HG02973 (cell line): ENCODE measurements around the gene ZNRD2.

Source experiments
- ATAC-seq: cut with Tn5 transposase; IDR thresholded peaks from one replicate; pipeline ENCODE4 v1.9.1; 2021; ENCODE audit warnings: moderate library complexity; ENCODE audit not compliant: unreplicated experiment

ZNRD2 gene

DNA sequence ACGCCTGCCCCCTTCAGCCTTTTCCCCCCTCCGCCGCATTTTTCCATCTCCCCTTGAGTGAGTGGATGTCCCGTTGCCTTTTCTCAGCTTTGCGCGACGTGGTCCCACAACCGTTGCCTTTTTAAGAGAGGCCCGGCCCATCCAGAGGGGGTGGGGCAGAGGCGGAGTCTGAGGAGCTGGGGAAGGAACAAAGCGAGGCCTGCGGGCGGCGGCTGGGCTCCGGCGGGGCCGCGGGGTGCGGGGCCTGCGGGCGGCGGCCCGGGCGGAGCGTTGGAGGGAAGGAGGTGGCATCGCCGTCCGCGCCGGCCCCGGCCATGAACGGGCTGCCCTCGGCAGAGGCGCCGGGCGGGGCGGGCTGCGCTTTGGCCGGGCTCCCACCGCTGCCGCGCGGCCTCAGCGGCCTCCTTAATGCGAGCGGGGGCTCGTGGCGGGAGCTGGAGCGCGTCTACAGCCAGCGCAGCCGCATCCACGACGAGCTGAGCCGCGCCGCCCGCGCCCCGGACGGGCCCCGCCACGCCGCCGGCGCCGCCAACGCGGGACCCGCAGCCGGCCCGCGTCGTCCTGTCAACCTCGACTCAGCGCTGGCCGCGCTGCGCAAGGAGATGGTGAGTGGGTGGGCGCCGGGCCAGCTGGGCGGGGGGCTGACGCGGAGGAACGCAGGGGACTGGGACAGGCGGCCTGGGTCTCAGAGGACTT lies 2.2 kb downstream of the ZNRD2 start, which contains the start of gene FAM89B:
TSS of gene FAM89B (plus strand) at position 183 of the 696 bp plus-strand sequence. CDS start at position 315, 132 bp downstream.
- no peak for ATAC-seq

- no peak for ATAC-seq
Measured at GRCh38 chr11:65573391-65574079, 3.3 kb downstream of the ZNRD2 start.

- ATAC-seq = peak; percentile 33
Measured at GRCh38 chr11:65574109-65574810, 4.0 kb downstream of the ZNRD2 start.

DNA sequence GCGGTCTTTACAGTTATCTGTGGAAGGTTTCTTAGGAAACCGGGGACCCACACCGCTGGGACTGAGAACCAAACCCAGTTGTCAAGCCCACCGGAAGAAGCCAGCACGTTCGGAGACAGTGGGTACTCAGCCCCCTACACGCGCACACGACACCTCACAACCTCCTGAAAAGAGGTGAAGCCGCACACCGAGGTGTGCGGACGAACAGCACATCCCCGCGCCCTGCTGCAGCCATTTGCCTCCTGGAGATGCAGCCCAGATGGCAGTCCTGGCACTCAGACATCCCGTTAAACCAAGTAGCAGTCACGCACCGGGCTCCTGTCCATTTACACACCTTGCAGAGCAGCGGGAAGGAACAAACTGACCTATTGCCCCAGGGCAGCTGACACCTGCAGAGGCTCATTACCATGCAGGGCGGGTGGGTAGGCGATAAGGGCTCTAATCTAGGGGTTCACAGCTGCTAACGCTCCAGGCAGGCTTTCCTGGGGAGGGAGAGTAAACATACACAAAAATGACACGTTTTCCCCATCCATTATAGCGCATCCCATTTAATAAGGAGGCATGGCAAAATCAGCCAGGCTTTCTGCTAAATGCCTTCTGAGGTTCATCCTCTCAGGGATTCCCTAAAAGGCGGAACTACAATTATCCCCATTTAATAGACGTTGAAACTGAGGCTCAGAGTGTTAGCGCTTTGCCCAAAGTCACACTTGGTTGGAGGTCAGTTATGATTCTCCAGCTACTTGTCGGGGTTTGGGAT lies 4.7 kb downstream of the ZNRD2 start:
- ATAC-seq = no peak

DNA sequence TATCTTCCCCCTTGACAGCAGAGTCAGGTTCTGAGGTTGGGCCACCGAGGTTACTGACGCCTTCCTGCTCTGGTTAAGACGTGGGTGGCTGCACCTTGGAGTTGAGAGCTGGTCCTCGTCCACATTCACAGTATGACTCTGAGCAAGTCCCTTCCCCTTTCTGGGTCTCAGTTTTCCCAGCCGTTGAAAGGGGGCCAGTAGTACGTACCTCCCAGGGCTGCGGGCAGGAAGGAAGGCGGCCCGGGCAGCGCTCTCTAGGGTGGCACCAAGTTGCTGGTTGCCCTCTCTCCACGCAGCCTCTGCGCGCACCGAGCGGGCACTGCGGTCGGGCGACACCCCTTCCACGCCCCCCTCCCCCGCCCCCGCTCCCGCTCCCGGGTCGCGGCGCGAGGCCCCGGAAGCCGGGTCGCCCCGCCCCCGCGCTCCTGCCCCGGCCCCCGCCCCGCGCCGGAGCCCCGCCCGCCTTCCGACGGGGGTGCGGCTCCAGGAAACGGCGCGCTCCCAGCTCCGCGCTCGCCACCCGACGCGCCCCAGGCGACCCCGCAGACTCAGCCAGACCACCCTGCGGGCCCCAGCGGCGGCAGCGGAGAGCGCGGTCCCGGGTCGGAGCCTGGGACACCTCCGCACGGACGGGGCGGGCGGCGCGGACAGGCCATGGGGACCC lies 5.4 kb downstream of the ZNRD2 start, which contains the start of gene EHBP1L1:
TSS of gene EHBP1L1 (plus strand) at position 486 of the 664 bp plus-strand sequence. CDS start 250 bp downstream, outside the sequence.
- no peak for ATAC-seq

- no peak for ATAC-seq
Measured at GRCh38 chr11:65576232-65576866, 6.1 kb downstream of the ZNRD2 start.

GRCh38 chr11:65576867-65577755 lies 6.8 kb downstream of the ZNRD2 start:
- ATAC-seq = no peak

- ATAC-seq = no peak
Measured at GRCh38 chr11:65577756-65578109, 7.5 kb downstream of the ZNRD2 start.

DNA sequence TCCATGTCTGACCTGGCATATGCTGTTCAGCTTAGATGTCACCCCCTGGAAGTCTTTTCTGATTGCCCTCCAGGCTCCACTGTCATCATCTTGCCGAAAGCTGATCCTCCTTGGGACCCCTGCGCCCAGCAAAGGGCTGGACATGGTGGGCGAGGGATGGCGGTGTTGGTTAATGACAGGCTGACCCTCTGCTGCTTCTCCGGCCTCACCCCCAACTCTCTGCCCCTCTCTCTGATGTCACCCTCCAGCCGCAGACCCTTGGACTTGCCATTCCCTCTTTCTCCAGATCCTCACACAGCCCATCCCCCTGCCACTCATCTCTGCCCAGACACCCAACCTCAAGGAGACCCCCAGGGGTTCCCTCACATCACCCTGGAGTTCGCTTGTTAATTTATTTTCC lies 7.9 kb downstream of the ZNRD2 start:
- no peak for ATAC-seq

- no peak for ATAC-seq
Measured at GRCh38 chr11:65578667-65579066, 8.4 kb downstream of the ZNRD2 start.

GRCh38 chr11:65579291-65579690 lies 9.0 kb downstream of the ZNRD2 start:
- no peak for ATAC-seq

DNA sequence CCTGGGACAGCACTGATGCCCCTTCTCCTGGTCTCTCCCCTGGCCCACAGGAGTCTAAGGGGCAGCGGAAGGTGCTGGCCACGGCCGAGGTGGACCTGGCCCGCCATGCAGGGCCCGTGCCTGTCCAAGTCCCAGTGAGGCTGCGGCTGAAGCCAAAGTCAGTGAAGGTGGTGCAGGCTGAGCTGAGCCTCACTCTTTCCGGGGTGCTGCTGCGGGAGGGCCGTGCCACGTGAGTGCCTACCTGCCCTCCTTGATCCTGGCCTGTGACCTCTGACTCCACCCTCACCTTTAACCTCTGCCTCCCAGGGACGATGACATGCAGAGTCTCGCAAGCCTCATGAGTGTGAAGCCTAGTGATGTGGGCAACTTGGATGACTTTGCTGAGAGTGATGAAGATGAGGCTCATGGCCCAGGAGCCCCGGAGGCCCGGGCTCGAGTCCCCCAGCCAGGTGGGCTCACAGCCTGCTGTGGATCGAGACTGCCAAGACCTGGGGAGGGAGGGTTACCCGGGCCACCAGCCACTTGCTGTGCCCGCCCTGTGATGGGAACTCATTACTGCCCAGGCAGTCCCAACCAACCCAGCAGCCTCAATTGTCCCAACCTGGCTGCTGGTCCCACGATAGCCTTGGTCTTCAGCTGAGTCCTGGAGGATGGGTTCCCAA lies 9.9 kb downstream of the ZNRD2 start:
- ATAC-seq = no peak

DNA sequence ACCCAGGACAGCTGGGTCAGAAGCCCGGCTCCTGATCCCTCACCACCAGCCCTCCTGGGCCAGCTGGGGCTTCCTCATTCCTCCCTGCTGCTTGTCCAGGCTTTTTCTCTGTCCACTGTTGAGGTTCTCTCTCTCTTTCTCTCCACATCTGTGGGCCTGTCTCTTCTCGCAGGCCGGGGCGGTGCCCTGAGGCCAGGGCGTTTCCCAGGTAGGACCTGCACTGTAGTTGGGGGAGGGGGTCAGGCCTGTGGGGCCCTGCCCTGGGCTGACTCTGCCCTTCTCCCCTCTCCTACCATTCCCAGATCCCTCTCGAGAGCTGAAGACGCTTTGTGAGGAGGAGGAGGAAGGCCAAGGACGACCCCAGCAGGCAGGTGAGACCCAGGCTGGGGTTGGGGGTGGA lies 10.5 kb downstream of the ZNRD2 start:
- no peak for ATAC-seq

GRCh38 chr11:65581928-65582327 lies 11.7 kb downstream of the ZNRD2 start:
- no peak for ATAC-seq

GRCh38 chr11:65583589-65583988 lies 13.3 kb downstream of the ZNRD2 start:
- ATAC-seq = no peak

DNA sequence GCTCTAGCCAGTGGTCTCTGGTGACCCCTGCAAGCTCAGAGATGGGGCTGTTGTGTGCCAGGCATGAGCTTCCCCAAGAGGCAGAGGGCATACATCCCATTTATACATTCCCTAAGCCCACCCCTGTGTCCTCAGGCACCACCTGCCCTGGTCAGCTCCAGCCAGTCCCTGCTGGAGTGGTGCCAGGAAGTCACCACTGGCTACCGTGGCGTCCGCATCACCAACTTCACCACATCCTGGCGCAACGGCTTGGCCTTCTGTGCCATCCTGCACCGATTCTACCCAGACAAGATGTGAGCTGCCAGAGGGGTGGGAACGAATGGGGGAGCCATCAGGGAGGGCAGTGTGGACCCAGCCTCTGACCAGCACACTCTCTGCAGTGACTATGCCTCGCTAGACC lies 13.8 kb downstream of the ZNRD2 start:
- no peak for ATAC-seq

DNA sequence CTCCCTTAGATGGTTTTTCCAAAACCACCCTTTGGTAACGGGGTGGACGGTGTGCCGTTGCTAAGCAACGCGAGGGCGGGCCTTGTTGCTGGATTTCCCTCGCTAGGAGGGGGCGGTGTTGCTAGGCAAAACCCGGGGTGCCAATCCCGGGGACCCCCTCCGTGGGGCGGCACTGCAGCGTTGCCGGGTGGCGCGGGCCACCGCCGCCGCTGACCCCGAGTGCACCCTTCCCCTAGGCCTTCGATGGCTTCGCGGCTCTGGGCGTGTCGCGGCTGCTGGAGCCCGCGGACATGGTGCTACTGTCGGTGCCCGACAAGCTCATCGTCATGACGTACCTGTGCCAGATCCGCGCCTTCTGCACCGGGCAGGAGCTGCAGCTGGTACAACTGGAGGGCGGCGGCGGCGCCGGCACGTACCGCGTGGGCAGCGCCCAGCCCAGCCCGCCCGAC lies 14.5 kb downstream of the ZNRD2 start:
- no peak for ATAC-seq

DNA sequence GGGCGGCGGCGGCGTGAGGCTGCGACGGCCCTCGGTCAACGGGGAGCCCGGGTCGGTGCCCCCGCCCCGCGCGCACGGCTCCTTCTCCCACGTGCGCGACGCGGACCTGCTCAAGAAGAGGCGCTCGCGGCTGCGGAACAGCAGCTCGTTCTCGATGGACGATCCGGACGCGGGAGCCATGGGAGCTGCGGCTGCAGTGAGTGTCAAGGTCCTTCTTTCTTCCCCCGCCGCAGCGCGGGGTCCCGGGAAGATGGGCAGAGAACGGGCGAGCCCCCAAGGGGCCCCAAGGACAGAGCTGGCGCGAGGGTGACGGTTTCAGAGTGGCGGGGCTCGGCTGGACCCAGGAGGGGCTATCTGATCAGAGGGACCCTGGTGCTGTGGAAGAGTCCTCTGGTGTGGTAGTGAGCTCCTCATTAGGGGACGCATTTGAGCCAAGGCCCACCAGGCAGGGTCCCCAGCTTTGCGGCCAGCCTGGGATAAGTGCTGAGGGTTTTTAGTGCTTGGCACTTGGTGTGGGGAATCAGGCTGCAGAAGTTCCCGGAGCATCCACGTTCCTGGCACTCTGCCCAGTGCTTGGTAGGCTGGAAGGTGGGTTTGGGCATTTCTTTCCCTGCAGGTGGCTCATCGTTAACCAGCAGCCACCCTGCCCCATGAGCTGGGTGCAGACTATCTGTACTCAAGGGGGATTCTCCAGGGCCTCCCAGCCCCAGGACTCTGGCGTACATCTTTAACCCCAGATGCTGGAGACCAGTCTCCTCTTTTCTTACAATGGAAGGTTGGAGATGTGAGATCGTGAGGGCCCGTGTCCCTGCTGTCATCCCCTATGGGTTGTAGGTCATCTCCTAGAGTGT lies 15.3 kb downstream of the ZNRD2 start:
- ATAC-seq = no peak
